Esophagus mucosa (tissue), 1 donor: ENCODE measurements around the gene RPN2. TPM values are rescaled to one million over a fixed set of nuclear protein-coding genes. Genes with fewer than 3 reads are reported as not detected.

Experiments
- ATAC-seq: fragments of 200-7000 bp; cut with Tn5 transposase; one replicate; pipeline ENCODE4 v1.9.1; 2020
- total RNA-seq: library from RNA; stranded (reverse); gene quantifications from one replicate; pipeline ENCODE4 v1.2.4, GENCODE V29; 2023
- donor health status: DM: yes; HTN: yes; CAD: no.

RPN2 gene
- total RNA-seq, 1 donor from 2014 or later = 140 TPM

DNA sequence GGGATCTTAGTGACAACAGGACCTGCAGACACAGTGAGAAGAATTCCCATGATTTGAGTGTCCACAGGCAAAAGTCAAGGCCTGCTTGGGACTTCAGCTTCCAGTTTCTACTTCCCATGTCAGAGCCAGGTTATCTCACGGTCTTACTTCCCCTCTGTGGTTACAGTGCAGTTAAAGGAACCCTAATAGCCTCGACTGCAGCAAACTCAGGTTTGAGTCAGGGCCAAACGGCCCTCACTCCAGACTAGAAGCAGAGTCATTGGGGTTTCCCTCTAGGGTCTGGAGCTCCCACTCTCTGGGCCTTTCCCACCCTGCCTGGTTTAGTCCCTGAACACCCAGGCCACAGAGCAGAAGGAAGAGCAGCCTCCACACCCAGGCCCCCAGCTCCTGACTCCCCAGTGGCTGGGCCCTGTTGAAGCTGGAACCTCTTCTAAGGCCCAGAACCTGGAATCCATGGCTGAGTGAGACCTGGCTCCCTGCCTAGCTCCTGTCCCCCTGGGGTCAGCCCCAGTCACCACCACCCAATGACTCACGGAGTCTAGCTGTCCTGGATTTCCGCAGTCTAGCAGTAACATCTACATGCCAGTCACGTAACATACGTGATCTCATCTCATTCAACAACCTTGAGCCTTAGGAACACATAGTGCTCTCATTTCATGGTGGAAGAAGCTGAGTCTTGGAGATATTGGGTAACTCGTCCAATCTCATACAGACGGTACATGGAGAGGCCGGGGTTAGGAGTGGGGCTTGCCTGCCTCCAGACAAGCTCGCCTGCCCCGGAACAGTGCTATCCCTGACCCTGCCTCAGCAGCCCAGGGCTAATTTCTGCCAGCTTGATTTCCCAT is 91.7 kb downstream of the RPN2 start:
- peak; percentile 9 for ATAC-seq

DNA sequence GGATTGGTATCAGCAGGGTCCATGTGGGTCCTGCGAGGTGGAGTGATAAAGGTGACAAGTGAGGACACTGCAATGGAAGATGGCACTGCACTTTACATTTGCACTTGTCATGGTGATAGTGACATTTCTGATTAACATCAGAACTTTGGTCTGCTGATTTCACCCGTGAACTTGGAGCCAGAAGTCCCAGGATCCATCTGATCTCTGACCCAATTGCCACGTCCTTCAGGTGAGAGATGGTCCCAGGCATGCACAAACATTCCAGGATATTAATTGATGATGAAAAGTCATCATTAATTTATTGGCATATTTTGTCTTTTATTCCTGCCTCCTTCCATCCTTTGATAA is 92.3 kb downstream of the RPN2 start:
- ATAC-seq = no peak

DNA sequence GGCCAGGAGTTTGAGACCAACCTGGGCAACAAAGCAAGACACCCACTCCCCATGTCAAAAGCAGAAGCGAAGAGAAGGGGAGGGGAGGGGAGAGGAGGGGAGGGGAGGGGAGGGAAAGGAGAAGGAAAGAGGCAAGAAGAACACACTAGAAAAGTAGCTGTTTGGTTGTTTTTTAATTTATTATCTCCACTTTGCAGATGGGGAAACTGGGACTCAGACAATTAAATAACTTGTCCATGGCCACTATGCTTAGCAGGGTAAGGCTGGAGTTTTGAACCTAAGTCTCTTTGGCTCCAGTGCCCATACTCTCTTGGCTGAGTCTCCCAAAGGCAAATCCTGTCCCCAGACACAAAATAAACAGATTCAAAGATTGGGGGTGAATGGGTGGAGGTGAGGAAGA is 94.9 kb downstream of the RPN2 start:
- no peak for ATAC-seq

DNA sequence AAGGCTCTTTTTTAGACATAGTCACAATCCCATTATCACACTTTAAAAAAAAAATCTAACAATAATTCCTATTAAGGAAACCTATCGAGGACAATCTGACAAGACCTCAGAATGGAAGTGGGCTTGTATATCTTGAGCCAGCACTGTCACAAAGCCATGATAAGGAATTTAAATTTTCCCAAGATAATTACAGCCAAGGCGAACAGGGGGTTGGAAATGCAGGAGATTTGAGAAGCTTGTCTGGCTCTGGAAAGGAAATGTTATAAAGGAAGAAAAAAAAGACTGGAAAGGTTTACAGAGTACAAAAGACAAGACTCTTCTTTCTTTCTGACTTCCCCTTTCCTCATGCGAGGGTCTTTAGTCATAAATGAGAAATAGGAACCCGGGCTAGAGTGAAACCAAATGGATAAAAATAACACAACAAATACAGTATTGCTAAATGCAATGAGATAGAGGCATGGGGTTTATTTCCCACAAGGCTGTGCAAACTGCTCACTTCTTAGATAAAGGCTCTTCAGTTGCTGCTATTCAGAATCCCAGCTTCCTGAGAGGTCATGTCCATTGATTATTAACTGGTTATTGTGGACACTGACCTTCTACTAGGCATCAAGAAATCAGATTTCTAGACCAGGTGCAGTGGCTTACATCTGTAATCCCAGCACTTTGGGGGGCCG is 95.9 kb downstream of the RPN2 start:
- ATAC-seq = no peak

DNA sequence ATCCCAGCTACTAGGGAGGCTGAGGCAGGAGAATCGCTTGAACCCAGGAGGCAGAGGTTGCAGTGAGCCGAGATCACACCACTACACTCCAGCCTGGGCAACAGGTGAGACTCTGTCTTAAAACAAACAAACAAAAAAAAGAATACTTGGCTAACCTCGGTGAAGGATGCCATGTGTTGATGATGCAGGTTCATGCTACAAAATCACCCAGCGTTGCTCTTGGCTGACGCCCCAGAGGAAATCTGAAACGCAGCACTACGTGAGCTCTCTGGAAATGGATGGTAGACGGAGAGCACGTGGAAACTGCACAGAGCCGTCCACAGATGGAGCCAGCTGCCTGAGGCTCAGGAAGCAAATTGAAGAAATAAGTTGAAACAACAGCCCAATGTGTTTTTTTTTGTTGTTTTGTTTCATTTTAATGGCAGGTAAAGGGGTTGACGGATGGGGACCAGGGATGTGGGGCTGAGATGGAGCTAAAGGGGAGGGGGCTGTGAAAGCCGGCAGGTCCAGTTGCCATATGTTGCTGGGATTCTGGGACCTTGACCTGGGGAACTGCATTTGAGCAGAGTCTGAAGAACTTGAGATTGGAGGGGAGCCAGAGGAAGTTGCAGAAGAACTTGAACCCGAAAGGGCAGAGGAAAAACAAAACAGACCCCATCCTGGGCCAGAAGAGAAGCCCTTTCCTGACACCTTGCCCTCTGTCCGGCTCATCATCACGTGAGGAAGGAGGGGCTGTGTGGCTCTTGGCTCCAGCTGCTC is 97.5 kb downstream of the RPN2 start:
- peak; percentile 80 for ATAC-seq

DNA sequence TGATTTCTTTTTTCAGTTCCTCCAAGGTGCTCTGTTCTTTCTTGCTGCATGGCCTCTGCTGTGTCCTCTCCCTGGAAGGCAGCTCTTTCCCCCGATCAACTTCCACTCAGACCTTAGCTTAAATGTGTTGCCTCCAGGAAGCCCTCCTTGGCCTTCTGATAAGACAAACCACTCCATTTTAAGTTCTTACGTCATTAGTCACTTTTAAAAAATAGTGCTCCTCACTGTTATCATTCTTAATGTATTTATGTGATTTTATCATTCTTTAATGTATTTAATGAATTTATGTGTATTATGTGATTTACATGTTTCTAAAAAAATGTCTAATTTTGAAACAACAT is 98.1 kb downstream of the RPN2 start:
- no peak for ATAC-seq

DNA sequence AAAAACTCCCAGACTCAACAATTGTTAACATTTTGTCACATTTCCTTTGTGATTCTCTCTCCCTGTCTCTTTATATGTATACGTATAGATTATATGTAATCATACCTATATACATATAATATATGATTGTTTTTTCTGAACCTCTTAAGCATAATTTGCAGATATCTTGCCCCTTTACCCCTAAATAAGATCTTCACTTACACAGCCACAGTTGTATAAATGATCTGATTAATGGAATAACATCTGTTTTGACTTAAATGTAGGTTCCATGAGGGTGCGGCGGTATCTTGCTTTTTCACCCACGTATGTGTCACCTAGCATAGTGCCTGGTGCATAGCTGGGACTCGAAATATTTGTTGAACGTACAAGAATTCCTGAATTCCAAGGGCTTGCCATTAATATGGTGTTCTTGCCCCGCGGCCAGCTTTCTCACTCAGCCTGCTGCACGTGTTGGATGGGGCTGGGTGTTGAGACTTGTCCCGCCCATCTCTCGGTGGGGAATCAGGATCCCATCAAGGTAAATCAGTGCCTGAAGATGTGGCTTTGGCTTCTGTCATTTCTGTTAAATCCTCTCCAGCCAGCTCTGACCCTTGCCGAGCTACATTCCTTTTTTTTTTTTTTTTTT is 99.9 kb downstream of the RPN2 start:
- ATAC-seq = no peak

DNA sequence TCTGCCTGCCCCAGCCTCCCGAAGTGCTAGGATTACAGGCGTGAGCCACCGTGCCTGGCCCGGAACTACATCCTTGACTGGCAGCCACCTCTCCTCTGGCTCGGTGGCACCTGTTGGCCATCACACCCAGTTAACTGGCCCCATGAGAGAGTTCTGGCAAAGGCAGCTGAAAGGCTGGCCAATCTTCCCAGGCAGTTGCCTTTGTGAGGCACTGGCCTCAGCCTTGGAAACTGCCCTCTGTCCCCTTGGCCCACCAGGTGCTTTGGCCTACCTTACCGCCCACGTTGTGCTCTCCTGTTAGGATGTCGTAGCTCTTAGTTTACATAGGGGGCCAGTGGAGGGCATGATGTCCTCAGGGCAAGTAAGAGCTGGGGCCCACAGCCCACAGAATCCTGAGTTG is 100.7 kb downstream of the RPN2 start:
- no peak for ATAC-seq

DNA sequence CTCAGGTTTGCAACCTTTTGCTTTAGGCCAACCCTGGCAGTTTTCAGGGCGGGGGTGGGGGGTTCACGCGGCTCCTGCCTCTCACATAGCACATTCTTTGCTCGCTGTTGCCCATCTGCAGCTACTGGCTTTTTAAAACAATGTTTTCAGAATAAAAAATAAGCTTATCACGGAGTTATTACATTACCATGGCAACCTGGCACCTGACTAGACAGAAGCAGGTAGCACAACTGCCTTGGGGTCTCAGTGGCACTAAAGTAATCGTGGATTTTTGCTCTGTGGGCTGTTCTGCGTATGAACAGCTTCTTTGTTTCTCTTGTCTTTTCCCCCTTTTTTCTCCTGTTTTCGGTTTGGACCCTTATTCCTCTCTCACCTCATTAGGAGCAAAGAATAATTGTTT is 101.3 kb downstream of the RPN2 start:
- ATAC-seq = no peak

DNA sequence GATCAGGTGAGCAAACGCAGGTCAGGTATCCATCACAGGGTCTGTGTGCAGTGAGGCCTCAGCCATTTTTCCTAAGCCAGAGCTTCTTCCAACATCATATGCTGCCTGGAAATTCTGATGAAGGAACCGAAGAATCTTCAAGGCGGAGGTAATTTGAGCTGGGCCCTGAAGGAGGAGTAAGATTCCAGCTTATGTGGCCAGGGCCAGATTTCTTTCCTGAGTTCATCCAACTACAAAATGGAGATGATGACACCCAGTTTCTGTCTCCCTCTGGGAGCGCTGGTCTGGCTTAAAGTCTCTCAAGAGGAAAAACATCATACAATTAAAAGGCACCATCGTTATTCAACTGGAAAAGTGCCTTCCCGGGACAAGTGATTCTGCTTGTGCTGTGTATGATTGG is 103.4 kb downstream of the RPN2 start:
- no peak for ATAC-seq

DNA sequence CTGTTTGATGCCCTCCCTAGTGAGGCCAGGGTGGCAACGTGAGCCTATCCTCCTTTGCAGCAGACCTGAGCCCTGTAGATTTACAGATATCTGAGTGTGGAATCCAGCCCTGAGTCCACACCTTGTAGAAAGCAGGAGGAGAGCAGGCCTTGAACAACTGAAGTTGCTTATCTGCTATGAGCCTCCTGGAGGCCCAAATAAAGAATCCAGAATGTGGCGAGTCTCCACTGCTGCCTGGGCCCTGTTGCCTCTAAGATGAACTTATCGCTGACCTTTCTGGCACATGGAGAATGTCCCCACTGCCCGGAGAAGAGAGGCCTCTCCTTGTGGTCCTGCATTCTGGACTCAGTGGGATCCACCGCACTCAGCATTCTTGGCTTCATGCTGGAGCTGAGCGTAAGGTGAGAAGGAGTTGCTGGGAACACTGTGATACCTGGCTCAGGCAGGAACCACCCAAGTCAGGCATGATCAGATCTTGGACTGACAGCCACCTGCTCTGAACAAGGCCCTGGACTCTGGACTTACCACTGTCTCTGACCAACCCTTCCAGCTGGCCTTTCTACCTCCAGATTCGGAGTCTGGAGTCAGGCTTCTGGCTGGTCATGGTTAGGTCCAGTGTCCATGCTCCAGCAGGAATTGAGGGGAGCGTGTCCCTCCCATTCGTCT is 104.5 kb downstream of the RPN2 start:
- ATAC-seq = no peak

DNA sequence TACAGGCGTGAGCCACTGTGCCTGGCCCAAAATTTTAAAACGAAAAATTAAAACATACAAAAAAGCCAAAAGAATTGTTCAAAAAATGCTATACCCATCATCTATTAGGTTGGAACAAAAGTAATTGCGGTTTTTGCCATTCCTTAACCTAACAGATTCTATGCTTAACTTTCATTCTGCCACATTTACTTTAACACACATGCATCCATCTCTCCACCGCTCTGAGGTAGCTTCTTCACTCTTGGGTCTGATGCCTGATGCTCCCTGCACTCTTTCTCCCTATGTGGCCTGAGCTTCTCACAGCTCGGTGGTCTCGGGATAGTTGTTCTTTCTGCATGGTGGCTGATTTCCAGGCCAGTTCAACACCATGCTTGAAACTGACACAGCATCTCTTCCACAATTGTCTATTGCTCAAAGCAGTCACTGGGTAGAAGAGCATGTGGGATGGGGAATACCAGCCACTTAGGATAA is 105.6 kb downstream of the RPN2 start:
- no peak for ATAC-seq

DNA sequence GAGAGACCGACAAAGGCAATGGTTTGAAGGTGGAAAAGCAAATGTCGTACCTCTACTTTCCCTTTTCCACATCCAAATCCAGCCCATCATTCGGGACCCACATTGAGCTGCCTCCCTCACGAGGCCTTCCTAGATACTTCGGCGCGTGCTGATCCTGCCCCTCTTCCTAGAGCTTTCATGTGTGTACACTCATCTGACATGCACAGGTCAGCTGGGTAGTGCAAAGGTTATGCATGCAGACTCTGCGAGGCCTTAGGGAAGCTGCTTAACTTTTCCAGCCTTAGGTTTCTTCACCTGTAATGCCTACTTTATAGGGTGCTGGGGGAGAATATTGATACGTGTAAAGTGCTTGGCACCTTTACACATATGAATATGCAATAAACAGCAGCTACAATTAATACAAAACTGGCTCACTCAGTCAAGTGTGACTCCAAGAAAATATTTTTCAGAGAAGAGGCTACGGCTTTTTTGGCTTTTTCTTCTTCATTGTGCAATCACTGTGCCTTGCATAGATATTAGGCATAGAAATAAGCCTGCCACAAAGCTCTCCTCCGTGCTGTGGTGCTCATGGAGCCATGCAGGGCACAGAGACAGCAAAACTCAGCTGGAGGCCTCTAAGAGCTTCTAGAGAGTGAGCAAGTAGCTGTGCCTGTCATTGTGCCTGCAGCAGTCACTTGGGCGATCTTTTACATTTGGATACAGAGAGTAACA is 106.7 kb downstream of the RPN2 start:
- no peak for ATAC-seq

DNA sequence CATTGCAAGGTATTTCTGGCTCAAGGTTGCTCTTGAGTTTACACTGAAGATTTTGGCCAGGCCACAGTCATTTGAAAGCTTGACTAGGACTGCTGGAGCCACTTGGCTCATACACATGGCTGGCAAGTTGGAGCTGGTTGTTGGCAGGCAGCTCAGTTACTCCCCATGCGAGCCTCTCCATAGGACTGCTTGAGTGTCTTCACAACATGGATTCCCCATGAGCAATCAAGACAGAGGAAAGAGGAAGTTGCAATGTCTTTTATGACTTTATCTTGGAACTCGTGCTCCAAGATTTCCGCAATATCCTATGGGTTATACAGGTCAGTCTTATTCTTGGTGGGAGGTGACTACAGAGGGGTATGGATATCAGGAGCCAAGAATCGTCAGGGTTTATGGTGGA is 109.0 kb downstream of the RPN2 start:
- peak; percentile 79 for ATAC-seq

DNA sequence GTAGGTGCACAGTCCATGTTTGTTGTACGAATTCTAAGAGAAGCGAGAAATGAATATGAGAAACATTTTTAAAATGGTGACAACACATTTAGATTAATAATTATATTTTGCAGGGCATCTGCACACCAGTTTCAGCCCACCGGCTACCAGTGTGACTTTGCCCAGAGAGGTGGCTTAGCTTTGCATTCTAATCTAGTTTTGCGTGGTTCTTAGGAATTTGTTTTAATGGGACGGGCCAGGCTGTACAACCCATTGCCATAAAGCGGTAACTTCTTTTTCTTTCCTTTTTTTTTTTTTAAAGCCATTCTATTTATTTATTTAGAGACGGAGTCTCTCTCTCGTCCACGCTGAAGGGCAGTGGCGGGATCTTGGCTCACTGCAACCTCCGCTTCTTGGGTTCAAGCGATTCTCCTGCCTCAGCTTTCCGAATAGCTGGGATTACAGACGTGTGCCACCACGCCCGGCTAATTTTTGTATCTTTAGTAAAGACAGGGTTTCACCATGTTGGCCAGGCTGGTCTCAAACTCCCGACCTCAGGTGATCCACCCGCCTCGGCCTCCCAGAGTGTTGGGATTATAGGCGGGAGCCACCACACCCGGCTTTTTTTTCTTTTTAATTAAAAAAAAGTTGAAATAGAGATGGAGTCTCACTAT is 111.2 kb downstream of the RPN2 start:
- ATAC-seq = no peak

Other genes starting within 250 kb of the RPN2 start
- 23.9 TPM for gene SAMHD1, start 227.6 kb upstream of the RPN2 start, total RNA-seq
- gene RBL1, start 83.3 kb upstream of the RPN2 start, total RNA-seq = 6.3 TPM
- gene MROH8, start 218 bp downstream of the RPN2 start, total RNA-seq = 1.6 TPM
- not detected for gene GHRH, start 82.5 kb downstream of the RPN2 start, total RNA-seq
- gene MANBAL, start 110.3 kb downstream of the RPN2 start, total RNA-seq = 42.0 TPM
- 30.5 TPM for gene SRC, start 166.8 kb downstream of the RPN2 start, total RNA-seq